Suppressor macrophage treated with lipopolysaccharide for 1 hour (primary cell): ENCODE data around the gene ABLIM1.

ENCODE experiments used
- DNase-seq, 3 donors: peaks; one replicate each; pipeline ENCODE4 v3.0.0-alpha.2; 2020 to 2022

Gene ABLIM1

DNA sequence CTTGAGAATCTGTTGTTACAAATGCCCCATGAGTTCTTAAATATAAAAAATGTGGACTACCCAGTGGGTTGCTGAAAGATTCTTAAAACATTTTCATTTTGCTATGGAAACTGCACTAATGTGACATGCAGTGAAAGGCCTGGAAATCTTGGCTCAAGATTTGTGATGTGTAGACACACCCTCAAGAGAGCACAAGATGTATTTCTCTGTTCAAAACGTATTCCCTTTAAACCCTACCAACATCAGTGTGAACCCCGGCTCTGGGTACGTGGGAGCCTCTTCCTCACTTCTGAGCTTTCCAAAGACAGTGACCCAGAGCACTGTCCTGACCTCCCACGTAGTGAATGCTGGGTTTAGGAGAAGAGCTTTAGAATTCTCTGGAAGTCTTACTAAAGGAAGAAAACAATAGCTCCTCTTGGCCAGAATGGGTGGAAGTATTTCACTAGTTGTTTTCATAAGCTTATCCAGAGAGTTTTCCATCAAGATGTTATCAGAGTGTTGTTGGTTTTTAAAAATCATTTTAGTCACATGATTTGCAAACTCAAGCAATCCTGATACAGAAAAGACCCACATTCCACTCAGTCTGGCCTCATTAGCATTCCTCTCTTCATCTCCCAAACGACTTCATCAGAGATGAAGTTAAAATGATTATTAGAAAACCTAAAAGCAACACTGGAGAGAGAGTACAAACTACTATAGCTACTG, 172.2 kb downstream of the ABLIM1 start:
- DNase-seq: no peak

DNA sequence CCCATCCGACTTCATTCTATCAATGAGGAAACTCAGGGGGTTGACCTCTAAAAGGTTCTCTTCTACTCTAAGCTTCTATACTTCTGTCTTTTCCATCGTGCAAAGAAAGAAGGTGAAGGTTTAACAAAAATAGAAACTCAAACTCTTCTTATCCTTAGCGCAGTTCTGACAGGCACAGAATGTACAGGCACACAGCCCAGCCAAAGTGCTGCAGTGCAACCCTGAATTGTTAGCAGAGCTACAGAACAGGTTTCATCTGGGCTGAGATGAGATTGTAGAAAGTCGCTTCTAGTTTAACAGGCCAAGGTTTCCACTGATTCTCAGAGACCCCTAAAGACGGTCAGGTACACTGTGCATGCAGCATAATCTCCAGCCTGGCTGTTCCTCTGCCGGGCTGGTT, 174.5 kb downstream of the ABLIM1 start:
- DNase-seq: no peak

DNA sequence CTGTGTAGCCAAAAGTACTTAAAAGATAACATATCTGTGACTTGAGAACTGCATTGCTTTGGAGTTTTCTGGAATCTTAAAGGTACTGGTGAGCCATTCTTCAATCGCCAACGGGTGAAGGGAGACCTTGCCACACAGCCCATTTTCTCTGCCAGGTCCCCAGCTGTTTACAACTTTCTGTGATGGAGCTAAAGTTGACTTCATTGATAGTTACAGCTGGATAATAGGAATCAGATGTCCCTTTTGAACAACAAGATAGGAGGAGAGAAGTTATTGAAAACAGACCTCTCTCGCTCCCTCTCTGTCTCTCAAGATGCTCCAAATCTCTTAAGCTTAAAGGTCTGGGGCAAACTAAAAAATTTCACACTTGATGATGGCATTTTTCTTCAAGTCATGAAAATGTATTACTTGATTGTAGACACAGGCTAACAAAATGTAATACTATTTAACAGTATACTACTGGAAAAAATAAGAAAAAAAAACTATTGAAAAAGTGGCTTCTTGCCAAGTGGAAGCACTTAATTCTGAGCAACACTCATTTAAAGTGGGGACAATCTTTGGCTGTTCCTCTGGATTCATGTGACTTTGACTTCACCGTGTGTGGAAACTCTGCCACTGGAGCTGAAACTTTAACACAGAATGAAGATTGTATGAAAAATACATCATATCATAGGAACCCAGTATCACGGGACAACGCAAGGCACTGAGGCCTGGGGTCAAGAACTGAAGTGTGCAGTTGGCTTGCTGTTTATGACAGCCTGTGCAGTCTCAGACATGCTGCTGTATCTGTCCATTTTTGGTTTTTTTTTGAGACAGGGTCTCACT, 175.4 kb downstream of the ABLIM1 start:
- peak in 2 of 3 donors; percentile 3 to 9 for DNase-seq

DNA sequence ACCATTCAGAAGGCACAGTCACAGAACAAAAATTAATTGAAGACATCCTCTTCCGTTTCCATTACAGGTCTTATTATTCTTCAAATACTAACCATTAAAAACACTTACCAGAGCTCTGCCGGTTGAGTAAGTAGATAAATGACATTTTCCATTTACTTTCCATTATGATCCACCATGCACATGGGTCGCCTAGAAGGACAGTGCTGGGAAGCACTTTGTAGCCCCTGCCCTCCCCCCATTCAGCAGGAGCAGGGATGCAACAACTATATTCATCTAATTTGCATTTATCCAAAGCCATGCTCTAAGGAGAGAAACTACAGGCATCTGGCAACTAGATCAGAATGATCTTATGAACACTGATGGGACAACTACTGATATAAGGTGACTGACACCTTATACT, 177.0 kb downstream of the ABLIM1 start:
- DNase-seq: no peak

DNA sequence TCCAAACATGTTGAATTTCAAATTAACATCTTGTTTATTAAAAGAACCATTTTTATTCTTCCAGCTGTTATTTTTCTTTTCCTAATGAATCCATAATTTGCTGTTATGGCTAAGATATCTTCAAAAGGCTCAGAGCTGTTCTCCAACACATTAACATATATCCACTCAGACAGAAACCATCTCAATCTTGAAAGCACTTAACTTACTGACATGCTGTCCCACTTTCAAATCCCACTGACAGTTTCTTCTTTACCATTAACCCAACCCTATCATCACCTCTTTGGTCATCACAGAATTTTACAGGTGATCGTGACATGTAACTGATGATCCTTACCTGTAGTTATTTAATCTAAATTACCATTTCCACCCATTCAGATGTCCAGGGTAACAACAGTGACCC, 178.2 kb downstream of the ABLIM1 start:
- no peak for DNase-seq

DNA sequence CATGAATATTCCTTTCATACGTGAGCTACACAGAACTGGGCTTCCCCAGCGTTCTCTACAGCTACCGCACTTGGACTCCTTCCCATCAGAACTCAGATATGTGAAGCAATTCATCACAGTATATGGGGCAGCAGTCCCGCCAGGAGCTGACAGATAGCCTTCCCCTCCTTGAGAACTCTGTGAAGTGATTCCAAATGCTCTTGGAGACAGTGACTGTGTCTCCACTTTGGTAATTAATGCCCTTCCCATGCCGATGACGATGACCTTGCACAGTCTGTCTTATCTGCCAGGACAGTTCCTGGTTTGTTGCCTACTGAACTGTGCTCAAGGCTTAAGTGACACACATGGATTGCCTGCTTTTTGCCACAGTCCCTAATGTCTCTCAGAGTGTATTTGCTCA, 178.8 kb downstream of the ABLIM1 start:
- no peak for DNase-seq

DNA sequence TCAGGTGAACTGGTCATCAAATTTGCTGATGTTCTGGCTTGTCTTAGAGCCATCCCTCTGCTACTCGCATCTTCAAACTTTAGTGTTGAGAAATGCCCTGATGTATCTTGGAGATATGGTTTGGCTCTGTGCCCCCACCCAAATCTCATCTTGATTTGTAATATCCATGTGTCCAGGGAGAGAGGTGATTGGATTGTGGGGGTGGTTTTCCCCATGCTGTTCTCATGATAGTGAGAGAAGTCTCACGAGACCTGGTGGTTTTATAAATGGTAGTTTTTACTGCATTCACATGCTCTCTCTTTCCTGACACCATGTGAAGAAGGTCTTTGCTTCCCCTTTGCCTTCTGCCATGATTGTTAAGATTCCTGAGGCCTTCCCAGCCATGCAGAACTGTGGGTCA, 179.8 kb downstream of the ABLIM1 start:
- DNase-seq: no peak

DNA sequence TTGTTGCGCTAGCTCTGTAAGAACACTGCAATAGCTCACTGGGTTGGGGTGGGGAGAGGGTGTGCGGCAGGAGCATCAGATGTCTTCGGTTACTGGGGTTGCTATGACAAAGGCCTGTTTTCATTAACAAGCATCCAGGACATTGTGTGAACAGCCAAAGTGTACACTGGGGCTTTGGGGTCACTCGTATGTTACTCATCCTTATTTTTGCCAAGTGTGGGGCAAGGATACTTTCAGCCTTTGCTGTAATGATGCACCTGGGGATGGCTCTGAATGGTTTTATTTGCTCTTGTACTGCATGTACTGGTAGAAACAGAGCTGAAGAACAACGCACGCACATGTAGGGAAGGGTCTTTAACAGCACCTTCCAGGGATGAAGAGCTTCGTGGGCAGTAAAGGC, 180.8 kb downstream of the ABLIM1 start:
- no peak for DNase-seq

DNA sequence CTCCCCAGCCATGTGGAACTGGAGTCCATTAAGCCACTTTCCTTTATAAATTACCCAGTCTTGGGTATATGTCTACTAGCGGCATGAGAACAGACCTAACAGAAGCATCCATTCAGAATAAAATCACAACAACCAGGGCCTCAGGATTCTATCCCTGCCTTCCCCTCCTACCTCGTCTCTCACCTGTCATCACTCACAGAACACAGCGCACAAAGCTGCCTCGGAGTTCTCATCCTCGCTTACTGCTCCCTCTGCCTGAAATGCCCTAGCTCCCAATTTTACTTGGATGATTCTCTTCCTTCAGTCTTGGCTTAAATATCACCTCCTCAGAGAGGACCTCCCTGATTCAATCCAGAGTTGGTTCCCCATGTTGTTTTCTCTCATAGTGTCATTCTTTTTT, 183.1 kb downstream of the ABLIM1 start:
- DNase-seq: no peak

DNA sequence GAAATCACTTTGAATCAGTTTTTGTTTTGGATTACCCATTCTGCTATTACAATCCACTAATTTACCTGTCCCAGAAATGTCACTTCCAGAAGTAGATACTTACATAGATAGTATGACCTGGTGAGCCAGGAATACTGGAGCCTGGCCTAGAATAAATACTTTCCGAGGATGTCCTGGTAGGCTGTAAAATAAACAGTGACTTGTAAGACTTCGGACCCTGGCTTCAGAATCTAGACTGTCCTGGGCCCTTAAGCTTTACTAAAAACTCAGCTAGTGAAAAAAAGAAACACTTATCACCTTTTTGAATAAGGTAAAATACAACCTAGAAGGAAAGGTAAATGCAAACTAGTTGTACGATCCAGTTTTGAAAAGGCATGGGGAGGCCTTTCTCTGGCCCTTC, 184.3 kb downstream of the ABLIM1 start:
- DNase-seq: no peak

DNA sequence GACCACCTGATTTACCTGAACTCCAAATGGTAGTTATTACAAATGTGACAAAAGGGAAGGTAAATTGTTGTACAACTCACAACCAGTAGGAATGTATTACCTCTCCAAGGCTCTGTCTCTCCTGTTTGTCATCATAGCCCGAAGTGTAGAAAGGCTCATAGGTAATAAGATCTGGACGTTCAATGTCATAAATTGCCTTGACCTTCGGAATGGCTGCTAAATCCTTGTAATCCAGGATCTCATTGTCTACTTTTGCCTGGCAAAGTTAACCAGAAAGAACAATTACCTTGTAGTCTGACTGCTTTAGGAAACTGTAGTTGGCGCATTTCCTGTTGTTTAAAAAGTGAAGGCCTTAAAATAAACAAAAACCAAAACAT, 185.2 kb downstream of the ABLIM1 start:
- DNase-seq: no peak

DNA sequence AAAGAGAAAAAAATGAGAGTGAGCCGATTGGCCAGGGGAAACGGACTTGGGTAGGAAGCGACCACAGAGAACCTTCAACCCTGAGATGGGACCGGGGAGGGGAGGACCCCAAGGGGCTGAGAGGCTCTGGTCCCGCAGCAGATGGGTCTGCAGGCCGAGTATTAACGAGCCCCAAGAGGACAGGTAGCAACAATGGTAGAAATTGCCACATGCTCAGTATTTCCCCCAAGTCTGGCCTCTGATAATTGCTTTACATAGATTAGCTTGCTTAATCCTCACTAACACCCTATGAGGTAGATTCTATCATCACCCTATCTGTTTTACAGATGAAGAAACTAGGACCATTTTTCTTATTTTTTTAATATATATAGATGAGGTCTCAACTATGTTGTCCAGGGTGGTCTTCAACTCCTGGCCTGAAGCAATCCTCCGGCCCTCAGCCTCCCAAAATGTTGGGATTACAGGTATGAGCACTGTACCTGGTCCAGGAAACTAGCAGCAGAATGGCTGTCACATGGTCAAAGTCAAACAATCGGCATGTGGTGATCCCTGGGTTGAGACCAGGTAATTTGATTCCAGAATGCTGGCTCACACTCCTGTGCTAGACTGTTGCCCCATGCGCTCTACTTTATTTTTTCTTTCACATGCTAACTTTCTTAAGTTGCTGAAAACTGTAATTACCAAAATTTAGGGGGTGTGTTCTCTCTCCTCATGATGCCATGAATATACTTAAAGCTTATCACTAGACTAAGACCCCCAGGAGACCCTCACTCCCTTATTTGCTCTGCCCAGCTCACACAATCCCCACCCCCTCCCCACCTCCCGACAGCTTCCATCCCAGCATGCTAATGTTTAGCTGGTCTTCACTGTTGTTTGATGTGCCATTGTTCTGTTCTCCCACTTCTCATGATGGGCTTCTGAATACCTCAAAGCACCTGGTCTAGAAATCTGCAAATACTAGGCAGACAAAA, 185.9 kb downstream of the ABLIM1 start:
- DNase-seq: no peak

DNA sequence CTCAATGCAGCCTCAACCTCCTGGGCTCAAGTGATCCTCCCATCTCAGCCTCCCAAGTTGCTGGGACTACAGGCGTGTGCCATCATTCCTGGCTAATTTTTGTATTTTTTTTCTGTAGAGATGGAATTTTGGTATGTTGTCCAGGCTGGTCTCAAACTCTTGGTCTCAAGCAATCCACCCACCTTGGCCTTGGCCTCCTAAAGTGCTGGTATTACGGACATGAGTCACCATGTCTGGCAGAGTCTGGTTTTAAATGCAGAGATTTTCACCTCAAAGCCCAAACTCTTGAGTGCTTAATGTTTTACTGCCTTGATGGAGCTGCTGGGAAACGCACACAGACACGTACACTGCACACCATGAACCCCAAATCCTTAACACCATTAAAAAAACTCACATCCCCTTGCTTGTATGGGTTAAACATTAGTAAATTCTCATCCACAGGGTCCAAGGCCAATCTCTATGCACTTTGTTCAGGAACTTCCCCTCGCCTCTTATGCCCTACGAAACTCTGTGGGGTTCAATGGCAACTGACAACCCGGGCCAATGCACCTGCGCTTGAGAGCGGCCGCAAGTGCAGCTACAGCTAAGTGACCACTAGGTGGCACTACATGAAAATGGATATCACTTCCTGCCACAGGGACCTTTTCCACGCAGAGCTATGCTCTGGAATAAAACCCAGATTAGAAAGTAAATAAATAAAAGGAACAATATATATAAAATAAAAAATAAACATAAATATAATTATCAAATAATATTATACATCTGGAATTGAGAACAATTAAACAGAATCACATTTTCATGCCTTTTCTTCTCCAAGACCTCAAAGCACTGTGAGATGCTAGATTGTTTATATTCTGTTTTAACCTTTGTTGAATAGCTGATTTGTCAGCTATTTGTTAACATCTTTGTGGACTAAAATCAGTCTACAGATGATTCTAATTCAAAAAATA, 186.8 kb downstream of the ABLIM1 start:
- peak; percentile 75 to 87 (median 78) for DNase-seq

DNA sequence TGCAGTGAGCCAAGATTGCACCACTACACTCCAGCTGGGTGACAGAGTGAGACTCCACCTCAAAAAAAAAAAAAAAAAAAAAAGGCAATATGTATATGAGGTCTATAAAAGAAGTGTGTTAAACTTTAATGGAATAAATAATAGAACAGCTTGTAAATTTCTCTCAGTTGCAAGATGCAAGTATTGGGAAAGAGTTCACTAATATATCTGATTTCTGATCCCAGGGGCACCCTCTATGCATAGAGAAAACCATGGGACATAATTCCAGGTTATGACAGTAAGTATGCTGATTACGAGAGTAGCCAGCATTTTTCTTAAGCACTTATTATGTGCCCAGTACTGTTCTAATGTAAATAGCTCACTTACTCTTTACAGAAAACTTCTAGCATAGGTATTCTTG, 187.7 kb downstream of the ABLIM1 start:
- no peak for DNase-seq

DNA sequence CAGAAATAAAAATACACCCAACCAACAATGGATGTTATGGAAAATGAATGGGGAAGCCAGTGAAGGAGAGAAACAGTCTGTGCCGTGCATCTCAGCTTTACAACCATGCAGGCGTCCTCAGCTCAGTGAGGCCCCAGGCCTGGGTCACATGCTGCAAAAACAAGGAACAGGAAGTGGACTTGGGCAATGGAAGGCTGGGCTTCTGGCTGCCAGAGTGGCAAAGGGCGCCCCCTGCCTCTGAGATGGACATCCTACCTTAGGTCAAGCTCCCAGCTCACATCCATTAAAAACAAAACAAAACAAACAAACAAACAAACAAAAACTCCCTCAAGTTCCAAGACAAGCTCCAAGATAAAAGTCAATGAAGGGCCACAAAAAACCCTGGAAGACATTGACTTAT, 199.1 kb downstream of the ABLIM1 start:
- peak; percentile 67 to 76 (median 71) for DNase-seq

DNA sequence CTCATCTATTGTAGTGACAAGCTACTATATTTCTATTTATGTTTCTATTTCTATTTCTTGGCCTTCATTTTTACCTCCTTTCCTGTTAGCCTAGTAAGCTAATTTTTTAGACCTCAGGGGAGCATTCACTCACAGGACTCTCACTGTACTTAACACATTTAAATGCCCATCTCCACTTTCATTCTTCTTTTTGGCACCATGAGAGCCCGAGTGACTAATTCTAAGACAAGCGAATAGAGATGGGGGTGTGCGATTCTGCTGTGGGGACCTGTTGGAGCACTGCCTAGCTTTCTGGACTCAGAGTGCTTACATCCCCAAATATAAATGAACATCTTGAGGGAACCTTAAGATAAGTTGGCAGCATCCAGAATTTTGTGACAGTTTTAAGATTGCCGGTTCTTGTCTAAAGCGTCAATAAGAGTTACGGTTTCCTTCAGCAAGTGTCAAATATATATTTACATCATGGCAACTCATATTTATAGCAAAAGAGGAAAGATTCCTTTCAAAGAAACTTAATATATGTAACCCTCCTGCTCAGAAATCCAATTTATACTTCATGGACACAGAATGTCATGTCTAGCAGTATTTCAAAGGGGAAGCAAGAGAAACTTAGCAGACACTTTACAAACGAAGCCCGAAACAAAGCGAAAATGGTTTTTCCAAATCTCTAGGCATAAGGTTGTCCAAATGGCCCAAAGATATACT, 199.7 kb downstream of the ABLIM1 start:
- no peak for DNase-seq

DNA sequence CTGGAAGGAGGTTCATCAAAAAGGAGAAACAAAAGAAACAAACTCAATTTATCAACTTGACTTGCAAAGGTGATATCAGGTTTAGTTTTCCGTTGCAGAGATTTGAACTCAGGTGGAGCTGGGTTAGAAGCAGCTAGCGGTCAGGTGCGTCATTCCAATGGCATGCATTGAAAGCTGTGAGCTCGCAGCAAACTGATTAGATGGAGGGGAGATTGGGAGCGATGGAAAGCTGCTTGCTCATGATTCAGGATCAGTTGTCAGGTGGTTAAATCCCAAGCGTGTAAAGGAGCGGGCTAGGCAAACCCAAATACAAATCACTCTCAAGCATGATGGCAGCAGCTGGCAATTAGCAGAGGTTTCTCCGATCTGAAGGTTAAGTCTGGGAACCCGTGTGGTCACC, 204.5 kb downstream of the ABLIM1 start:
- DNase-seq: no peak

DNA sequence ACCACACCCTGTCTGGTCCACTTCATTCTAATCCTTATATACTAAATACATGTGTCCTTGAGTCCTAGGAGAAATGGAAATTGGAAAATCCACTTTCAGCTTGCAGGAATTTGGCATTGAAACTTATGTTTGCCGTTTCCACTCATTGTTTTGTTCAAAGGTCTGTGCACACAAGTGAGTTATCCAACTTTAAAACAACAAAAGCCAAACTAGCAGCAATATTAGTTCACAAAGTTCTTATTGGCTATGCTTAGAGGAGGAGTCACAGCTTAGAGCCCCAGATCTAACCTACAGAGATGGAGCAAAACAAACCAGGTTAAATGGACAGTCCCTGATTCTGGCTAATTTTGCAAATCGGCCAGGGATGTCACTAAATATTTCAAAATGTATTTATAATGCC, 209.2 kb downstream of the ABLIM1 start:
- DNase-seq: no peak

DNA sequence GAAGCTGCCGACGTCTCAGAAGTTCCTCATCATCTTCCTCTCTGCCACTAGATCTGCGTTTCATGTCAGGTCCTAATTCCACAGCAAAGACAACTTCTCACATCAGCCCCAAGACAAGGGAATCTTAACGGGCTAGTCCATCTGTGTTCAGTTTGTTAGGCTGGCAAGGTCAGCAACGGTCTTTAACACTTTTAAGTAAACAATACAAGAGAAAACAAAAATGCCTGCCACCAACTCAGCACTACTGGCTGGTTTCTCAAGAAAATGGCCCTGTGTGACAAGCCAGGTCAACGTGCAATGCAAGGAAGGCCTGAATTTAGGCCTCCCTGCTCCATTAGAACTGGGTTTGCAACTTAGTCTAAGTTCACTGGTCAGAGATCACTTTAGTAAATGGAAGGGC, 212.7 kb downstream of the ABLIM1 start:
- no peak for DNase-seq

DNA sequence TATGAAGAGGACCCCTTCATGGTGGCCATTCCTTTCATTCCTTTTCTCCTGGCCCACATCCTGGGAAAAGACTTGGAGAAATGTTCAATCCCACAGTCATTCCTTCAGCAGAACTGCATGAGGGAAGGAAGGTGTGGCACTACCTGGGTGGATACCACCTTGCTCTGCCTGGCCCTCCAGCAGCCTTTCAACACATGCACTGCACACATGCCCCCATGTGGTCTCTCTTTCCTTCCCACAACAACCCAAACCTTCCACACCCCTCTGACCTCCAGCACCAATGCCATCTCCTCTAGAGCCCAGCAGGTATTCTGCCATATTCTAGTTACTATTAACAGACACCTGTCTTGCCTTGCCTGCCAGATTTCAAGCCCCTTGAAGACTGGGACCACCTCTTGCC, 213.3 kb downstream of the ABLIM1 start:
- DNase-seq: no peak

DNA sequence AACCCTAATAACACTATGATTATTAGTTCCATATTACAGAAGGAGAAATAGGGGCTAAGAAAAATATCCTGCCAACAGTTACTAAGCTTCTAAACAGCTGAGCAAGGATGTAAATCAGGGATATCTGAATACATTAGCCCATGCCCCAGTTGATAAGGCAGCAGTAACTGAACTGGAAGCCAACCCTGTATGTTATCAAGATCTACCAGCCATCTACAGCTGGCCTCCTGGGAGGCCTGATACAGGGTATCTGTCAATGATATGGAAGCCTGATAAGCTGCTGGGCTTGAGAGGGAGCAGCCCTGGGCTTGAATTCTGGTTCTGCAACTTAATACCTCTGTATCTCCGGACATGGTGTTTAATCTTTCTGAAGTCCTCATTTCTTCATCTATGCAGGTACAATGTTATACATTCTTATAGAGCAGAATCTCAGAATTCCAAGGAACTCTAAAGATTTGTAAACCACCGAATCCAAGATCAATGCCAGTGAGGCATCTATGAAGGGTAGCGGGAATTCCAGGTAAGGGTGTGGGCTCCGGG, 215.9 kb downstream of the ABLIM1 start:
- DNase-seq: no peak
